NCI-H510A treated with DMSO at 0.1 percent for 48 hours (cell line): ENCODE results near the gene F12.

ENCODE experiments used
- DNase-seq: peaks from one replicate; lab custom pipeline; 2025; lab: John Stamatoyannopoulos, UW

Gene F12

DNA sequence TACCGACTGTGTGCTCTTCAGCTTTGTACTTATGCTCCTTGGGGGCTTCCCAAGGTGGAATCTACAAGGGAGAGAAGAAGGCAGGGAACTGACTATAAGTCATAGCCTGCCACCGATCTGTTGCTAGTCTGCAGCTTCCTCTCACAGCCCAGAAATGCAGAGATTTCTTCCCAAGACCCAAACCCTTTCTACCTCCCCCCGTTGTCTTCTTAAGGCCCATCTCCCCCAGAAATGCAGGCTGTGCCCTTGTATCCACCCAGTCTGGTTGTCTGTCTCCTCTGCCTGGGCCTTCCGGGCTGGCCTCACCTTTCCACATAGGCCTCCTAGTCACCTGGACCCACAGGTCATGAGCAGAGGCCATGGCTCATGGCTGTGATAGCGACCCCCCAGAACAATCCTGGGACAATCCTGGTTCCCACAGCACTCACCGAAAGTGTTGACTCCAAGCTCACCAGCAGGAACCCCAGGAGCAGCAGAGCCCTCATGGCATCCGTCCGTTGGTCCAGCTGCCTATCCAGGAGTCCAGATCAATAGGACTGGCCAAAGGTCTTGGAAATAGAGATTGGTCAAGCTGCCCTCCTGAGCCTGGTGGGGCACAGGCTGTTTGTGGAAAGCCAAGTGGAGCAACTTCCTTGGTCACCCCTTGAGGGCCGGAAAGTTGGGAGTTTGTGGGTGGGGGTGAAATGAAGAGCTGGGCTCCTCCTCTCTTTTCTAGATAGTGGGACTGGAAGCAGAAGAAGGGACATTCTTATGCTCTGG lies at the start of gene F12:
TSS of gene F12 (minus strand) at position 522 of the 759 bp plus-strand sequence. CDS start at position 485, 37 bp downstream.
- DNase-seq: no peak

- DNase-seq: no peak
Measured at GRCh38 chr5:177458912-177459350, 49.6 kb upstream of the F12 start.

GRCh38 chr5:177457852-177458681 lies 48.7 kb upstream of the F12 start:
- no peak for DNase-seq

DNA sequence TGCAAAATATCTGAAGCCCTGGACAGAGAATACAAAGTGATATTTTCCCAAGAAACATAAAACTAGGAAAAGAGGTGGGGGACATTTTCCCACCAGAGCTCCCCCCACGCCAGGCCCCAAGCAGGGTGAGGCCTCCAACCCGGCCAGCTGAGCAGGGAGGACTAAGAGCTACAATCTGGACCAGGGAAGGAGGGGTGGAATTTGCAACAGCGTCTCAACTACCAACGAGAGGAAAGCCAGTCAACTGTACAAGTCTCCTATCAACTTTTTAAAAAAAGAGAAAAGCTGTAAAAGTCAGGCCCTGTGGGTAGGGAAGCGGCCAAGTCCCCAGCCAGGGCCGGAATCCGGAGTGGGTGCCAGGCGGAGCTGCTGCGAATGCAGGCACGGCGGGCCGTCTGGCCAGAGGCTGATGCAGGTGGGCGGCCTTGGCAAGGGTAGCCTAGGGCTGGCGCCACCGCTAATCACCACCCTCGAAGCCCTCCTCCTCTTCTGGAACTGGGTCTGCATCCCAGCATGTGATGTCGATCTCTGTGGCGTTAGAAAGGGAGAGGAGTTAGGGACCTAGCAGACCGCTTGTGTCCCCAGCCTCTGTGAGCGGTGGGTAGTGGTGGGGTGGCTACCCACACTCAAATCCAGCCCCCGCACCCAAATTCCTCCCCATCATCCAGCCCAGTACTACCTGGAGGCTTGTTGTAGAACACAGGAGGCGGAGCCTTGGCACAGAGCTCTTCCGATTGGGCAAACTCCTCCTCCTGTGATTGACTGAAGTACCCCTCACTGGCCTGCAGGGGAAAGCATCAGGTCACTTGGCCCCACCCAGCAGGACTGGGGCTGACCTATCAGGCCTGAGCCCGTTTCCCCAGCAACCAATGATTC lies 47.9 kb upstream of the F12 start:
- peak; percentile 82 for DNase-seq

- no peak for DNase-seq
Measured at GRCh38 chr5:177456591-177456964, 47.2 kb upstream of the F12 start.

DNA sequence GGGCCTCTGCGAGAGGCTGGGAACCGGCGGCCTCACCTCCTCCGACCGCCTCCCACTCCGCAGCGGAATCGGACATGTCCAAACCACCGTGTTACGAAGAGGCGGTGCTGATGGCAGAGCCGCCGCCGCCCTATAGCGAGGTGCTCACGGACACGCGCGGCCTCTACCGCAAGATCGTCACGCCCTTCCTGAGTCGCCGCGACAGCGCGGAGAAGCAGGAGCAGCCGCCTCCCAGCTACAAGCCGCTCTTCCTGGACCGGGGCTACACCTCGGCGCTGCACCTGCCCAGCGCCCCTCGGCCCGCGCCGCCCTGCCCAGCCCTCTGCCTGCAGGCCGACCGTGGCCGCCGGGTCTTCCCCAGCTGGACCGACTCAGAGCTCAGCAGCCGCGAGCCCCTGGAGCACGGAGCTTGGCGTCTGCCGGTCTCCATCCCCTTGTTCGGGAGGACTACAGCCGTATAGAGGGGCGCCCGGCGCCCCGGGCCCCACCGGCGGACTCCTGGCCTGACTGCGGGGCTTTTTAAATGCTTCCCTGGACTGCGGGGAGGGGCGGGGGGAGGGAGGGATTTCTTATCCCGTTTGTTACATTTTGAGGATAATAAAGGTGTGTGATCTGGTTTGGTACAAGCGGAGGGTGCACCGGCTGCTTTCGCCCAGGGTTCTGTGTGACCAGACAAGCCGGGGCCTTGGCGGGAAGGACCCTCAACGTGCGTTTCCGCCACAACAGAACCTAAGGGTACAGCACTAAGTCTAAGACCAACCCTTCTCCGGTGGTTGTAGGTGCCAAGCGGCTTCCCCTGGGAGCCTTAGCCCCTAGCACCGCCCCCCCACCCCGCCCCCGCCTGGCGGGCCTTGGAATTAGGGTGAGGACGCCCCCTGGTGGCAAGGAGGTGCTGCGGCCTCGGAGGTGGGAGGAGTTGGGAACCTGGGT lies 46.6 kb upstream of the F12 start:
- DNase-seq: peak; percentile 57

DNA sequence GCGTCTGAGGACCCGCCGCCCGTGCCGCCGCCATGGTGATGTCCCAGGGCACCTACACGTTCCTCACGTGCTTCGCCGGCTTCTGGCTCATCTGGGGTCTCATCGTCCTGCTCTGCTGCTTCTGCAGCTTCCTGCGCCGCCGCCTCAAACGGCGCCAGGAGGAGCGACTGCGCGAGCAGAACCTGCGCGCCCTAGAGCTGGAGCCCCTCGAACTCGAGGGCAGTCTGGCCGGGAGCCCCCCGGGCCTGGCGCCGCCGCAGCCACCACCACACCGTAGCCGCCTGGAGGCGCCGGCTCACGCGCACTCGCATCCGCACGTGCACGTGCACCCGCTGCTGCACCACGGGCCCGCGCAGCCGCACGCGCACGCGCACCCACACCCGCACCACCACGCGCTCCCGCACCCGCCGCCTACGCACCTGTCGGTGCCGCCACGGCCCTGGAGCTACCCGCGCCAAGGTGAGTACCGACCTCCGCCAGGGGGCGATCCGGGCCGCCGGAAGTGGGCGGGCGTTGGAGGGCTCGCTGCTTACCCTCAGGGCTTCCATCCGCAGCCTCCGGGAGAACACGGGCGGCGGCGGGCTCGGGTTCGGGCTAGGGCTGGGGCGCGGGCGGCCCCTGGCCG lies 45.8 kb upstream of the F12 start:
- peak; percentile 61 for DNase-seq

DNA sequence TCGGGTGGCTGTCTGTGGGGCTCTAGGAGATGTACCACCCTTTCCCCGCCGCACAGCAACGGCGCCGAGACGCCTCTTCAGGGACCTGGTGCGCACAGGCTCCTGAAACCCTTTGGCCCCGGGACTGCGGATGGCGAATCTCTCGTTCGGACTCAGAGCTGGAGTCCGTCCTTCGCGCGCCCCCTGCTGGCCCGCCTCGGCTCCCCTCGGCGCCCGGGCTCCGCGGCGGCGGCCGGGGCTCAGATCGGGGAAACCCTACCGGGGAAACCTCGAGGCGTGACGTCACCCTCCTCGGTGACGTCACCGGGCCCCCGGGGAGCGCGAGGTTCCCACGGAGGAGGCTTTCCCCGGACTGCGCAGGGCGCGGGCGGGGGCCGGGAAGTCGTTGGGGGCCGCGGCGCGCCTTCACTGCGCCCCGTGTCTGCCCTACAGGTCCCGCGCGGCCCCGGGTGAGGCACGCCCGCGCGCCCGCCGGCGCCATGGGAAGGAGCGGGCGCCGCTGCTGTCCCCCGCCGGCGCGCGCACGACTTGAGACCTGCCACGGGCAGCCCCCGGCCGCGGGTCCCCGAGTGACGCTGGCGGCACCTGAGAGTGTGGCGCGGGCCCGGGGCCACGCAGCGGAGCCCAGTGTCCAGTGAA lies 45.2 kb upstream of the F12 start:
- peak; percentile 77 for DNase-seq

DNA sequence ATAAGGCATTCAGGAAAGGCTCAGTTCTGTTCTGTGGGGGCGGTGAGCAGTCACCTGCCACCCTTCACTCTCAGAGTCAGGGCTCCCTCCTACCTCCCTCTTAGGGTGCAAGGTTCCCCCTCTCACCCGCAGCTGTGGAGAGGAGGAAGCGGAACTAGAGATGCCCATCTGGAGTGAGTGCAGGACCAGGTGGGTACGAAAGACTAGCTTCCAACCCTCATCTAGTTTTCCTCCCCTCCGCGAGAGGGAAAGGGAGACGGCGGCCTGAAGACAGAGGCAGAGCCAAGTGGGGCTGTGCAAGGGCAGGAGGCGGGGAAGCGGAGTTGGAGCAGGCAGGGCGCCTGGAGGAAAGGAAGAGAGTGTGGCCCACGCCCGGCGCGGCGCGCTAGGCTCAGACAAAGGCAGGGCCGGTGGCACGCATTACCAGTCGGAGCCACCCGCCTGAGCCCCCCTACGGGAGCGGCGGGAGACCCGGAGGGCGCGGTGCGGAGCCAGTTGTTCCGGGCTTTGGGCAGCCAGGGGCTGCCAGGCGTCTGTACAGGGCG lies 44.6 kb upstream of the F12 start:
- DNase-seq: no peak

- no peak for DNase-seq
Measured at GRCh38 chr5:177452688-177453638, 43.6 kb upstream of the F12 start.

- no peak for DNase-seq
Measured at GRCh38 chr5:177450667-177451424, 41.5 kb upstream of the F12 start.

GRCh38 chr5:177449140-177450061 lies 40.0 kb upstream of the F12 start:
- no peak for DNase-seq

GRCh38 chr5:177448244-177448950 lies 39.0 kb upstream of the F12 start:
- no peak for DNase-seq

GRCh38 chr5:177447611-177448243 lies 38.4 kb upstream of the F12 start:
- no peak for DNase-seq

- peak; percentile 40 for DNase-seq
Measured at GRCh38 chr5:177447066-177447610, 37.8 kb upstream of the F12 start.
